Right ventricle myocardium inferior (tissue), 1 donor: ENCODE data around the gene CPD. TPM values are rescaled to one million over a fixed set of nuclear protein-coding genes. Genes with fewer than 3 reads are reported as not detected.
A peak's percentile ranks its signal among the peaks of the same experiment; 100 is the strongest.
"Not testable (repeated sequence)": the region's sequence is repeated elsewhere in the genome, so short reads cannot be mapped to it uniquely, and the experiment has no call there.

Experiments used
- ATAC-seq: fragments of 200-7000 bp; cut with Tn5 transposase; one replicate; pipeline ENCODE4 v1.9.1; 2020; ENCODE audit warnings: mild to moderate bottlenecking, moderate library complexity
- DNase-seq: peaks from one replicate; pipeline ENCODE4 v3.0.0; 2021; ENCODE audit errors: missing footprints
- intact Hi-C: fragments of 100-400 bp; cut with DNase I; formaldehyde crosslinking; loops from one replicate; pipeline ENCODE4 v1.11.0; 2022
- total RNA-seq: library from RNA; stranded (reverse); fragmentation: NEBNext Ultra II Directional; extraction: Animal tissue kit (Norgen Biotek cat#: 25700); gene quantifications from one replicate; pipeline ENCODE4 v1.2.1, GENCODE V29; 2021
- donor health status: DM: no; HTN: yes; CAD: no; lungs with severe emphysema.

Gene CPD
- total RNA-seq, 1 donor from 2014 or later: 20.2 TPM

- ATAC-seq, DNase-seq, intact Hi-C loops: not testable (repeated sequence)
Measured at GRCh38 chr17:30458797-30459413, 80.2 kb downstream of the CPD start.

- intact Hi-C loops: no loop called here
- no peak for ATAC-seq
- no peak for DNase-seq
Measured at GRCh38 chr17:30468465-30468864, 89.7 kb downstream of the CPD start.

GRCh38 chr17:30472238-30472890 lies 93.6 kb downstream of the CPD start:
- DNase-seq (no peak), ATAC-seq (no peak)
- intact Hi-C loops: loop anchor here (10.0 kb wide), 1 partner anchor 128 kb away; no protein-coding TSS in a partner anchor

- DNase-seq (no peak), ATAC-seq (no peak)
Measured at GRCh38 chr17:30475206-30475605, 96.5 kb downstream of the CPD start.

GRCh38 chr17:30476726-30477082 lies 98.0 kb downstream of the CPD start:
- DNase-seq (no peak), ATAC-seq (peak; percentile 27)
- intact Hi-C loops: loop anchor here (2.0 to 10.0 kb wide), 2 partner anchors 124 to 132 kb away; no protein-coding TSS in a partner anchor

More at GRCh38 chr17:30475206-30475605, 96.5 kb downstream of the CPD start:
- intact Hi-C loops: loop anchor here (10.0 kb wide), 1 partner anchor 130 kb away; no protein-coding TSS in a partner anchor

GRCh38 chr17:30477083-30477773 lies 98.5 kb downstream of the CPD start, which contains the start of gene GOSR1:
GOSR1 (plus strand) TSS chr17:30477408; CDS start chr17:30477434, 26 bp downstream.
- DNase-seq: peak; percentile 95
- intact Hi-C loops: loop anchor here (2.0 to 10.0 kb wide), 2 partner anchors 124 to 132 kb away; no protein-coding TSS in a partner anchor
- ATAC-seq: peak; percentile 100

- intact Hi-C loops: loop anchor here (2.0 to 10.0 kb wide), 2 partner anchors 123 to 133 kb away; no protein-coding TSS in a partner anchor
- ATAC-seq (peak; percentile 11), DNase-seq (no peak)
Measured at GRCh38 chr17:30477774-30478115, 99.0 kb downstream of the CPD start.

GRCh38 chr17:30482555-30482954 lies 103.8 kb downstream of the CPD start:
- no peak for DNase-seq
- intact Hi-C loops: no loop called here
- ATAC-seq: no peak

GRCh38 chr17:30483159-30483558 lies 104.4 kb downstream of the CPD start:
- intact Hi-C loops: no loop called here
- no peak for DNase-seq
- no peak for ATAC-seq

GRCh38 chr17:30493780-30494179 lies 115.1 kb downstream of the CPD start:
- ATAC-seq: no peak
- no peak for DNase-seq
- intact Hi-C loops: no loop called here

GRCh38 chr17:30495586-30495985 lies 116.9 kb downstream of the CPD start:
- intact Hi-C loops: no loop called here
- no peak for DNase-seq
- ATAC-seq: no peak

- intact Hi-C loops: no loop called here
- ATAC-seq (no peak), DNase-seq (no peak)
Measured at GRCh38 chr17:30503558-30503957, 124.8 kb downstream of the CPD start.

GRCh38 chr17:30505868-30506417 lies 127.2 kb downstream of the CPD start:
- ATAC-seq (no peak), DNase-seq (no peak)
- intact Hi-C loops: no loop called here

- no peak for ATAC-seq
- intact Hi-C loops: no loop called here
- no peak for DNase-seq
Measured at GRCh38 chr17:30506481-30506880, 127.8 kb downstream of the CPD start.

- no peak for ATAC-seq
- intact Hi-C loops: no loop called here
- DNase-seq: no peak
Measured at GRCh38 chr17:30513346-30513745, 134.6 kb downstream of the CPD start.

GRCh38 chr17:30514895-30515596 lies 136.3 kb downstream of the CPD start:
- ATAC-seq (no peak), DNase-seq (no peak)
- intact Hi-C loops: no loop called here

GRCh38 chr17:30517786-30518185 lies 139.1 kb downstream of the CPD start:
- no peak for DNase-seq
- no peak for ATAC-seq
- intact Hi-C loops: no loop called here

GRCh38 chr17:30519166-30519565 lies 140.4 kb downstream of the CPD start:
- ATAC-seq (no peak), DNase-seq (no peak)
- intact Hi-C loops: no loop called here
